Glutamatergic neuron (in vitro differentiated cells): Measurements from ENCODE around the gene DTD1. TPM values are rescaled to one million over a fixed set of nuclear protein-coding genes. Genes with fewer than 3 reads are reported as not detected.
A peak's percentile ranks its signal among the peaks of the same experiment; 100 is the strongest.

Experiments
- DNase-seq: peaks from one replicate; pipeline ENCODE4 v3.0.0; 2022
- H3K27ac Mint-ChIP-seq: one replicate; pipeline ENCODE4 v1.8.0; 2020; ENCODE audit warnings: mild to moderate bottlenecking, mixed read lengths, inconsistent platforms; ENCODE audit not compliant: unreplicated experiment
- H3K27me3 Mint-ChIP-seq: one replicate; pipeline ENCODE4 v1.8.0; 2020; ENCODE audit warnings: mild to moderate bottlenecking, moderate library complexity, mixed read lengths, inconsistent platforms; ENCODE audit not compliant: unreplicated experiment
- H3K36me3 Mint-ChIP-seq: one replicate; pipeline ENCODE4 v1.8.0; 2020; ENCODE audit warnings: mild to moderate bottlenecking, mixed read lengths, inconsistent platforms; ENCODE audit not compliant: unreplicated experiment
- H3K4me1 Mint-ChIP-seq: one replicate; pipeline ENCODE4 v1.8.0; 2020; ENCODE audit warnings: mild to moderate bottlenecking, low read depth, mixed read lengths, inconsistent platforms; ENCODE audit not compliant: unreplicated experiment
- H3K4me3 Mint-ChIP-seq: one replicate; pipeline ENCODE4 v1.8.0; 2020; ENCODE audit warnings: mild to moderate bottlenecking, mixed read lengths, inconsistent platforms; ENCODE audit not compliant: unreplicated experiment
- H3K9me3 Mint-ChIP-seq: one replicate; pipeline ENCODE4 v1.8.0; 2020; ENCODE audit warnings: mild to moderate bottlenecking, moderate library complexity, mixed read lengths, inconsistent platforms; ENCODE audit not compliant: unreplicated experiment
- CTCF ChIP-seq: fragments of 200-600 bp; sonication (generic); IDR thresholded peaks from one replicate; pipeline ENCODE4 v1.5.0; 2021; ENCODE audit not compliant: partially characterized antibody, unreplicated experiment
- total RNA-seq: library from RNA; stranded (reverse); fragmentation: NEBNext Ultra II Directional; extraction: Animal tissue kit (Norgen Biotek cat#: 25700); gene quantifications from one replicate; pipeline ENCODE4 v1.2.1, GENCODE V29; 2021; ENCODE audit not compliant: unreplicated experiment

DTD1 gene
- total RNA-seq, 1 donor from 2014 or later, result 90.2 TPM

GRCh38 chr20:18743665-18744440 is 156.0 kb downstream of the DTD1 start:
- TF ChIP-seq CTCF, result no peak
- no peak for DNase-seq
- Mint-ChIP-seq H3K4me1 (peaks cover 26% of the 10 kb centered on the region), H3K4me3 (no peak overlapping the region), H3K9me3 (peaks cover 4% of the 10 kb centered on the region), H3K27ac (no peak overlapping the region), H3K27me3 (peaks cover 4% of the 10 kb centered on the region), H3K36me3 (peaks cover 11% of the 10 kb centered on the region)

GRCh38 chr20:18747090-18747489 is 159.2 kb downstream of the DTD1 start:
- TF ChIP-seq CTCF, result no peak
- Mint-ChIP-seq H3K36me3 (peaks cover 11% of the 10 kb centered on the region), H3K9me3 (peaks cover 8% of the 10 kb centered on the region), H3K4me3 (no peak overlapping the region), H3K27ac (no peak overlapping the region), H3K27me3 (peaks cover 6% of the 10 kb centered on the region), H3K4me1 (peaks cover 27% of the 10 kb centered on the region)
- no peak for DNase-seq

GRCh38 chr20:18748987-18749386 is 161.1 kb downstream of the DTD1 start:
- H3K9me3 Mint-ChIP-seq, result peaks cover 8% of the 10 kb centered on the region
- H3K27me3 Mint-ChIP-seq, result peaks cover 6% of the 10 kb centered on the region
- DNase-seq, result no peak
- peaks cover 11% of the 10 kb centered on the region for H3K36me3 Mint-ChIP-seq
- H3K4me1 Mint-ChIP-seq, result peaks cover 27% of the 10 kb centered on the region
- H3K4me3 Mint-ChIP-seq, result no peak overlapping the region
- H3K27ac Mint-ChIP-seq, result peak overlapping the region; percentile 12
- no peak for TF ChIP-seq CTCF

- Mint-ChIP-seq H3K9me3 (peaks cover 8% of the 10 kb centered on the region), H3K4me1 (peaks cover 27% of the 10 kb centered on the region), H3K4me3 (no peak overlapping the region), H3K27me3 (peaks cover 6% of the 10 kb centered on the region), H3K36me3 (peaks cover 11% of the 10 kb centered on the region), H3K27ac (no peak overlapping the region)
- TF ChIP-seq CTCF, result no peak
- no peak for DNase-seq
Observed at GRCh38 chr20:18749528-18749927, 161.7 kb downstream of the DTD1 start.

- peak overlapping the region; percentile 66 for H3K27ac Mint-ChIP-seq
- H3K36me3 Mint-ChIP-seq, result peaks cover 4% of the 10 kb centered on the region
- no peak for DNase-seq
- H3K27me3 Mint-ChIP-seq, result peaks cover 5% of the 10 kb centered on the region
- no peak for TF ChIP-seq CTCF
- peaks cover 27% of the 10 kb centered on the region for H3K4me1 Mint-ChIP-seq
- H3K4me3 Mint-ChIP-seq, result no peak overlapping the region
- peaks cover 8% of the 10 kb centered on the region for H3K9me3 Mint-ChIP-seq
Observed at GRCh38 chr20:18750735-18751134, 162.9 kb downstream of the DTD1 start.
